Fibroblast of villous mesenchyme (primary cell): ENCODE data around the gene ZNF26. TPM values are rescaled to one million over a fixed set of nuclear protein-coding genes. Genes with fewer than 3 reads are reported as not detected.
A peak's percentile ranks its signal among the peaks of the same experiment; 100 is the strongest.

ENCODE experiments used
- DNase-seq: peaks from one replicate; pipeline ENCODE4 v3.0.0-alpha.2; 2010; ENCODE audit warnings: low read depth
- H3K4me3 ChIP-seq: 2 replicates; pipeline ENCODE4 v1.5.1; 2011; ENCODE audit warnings: low read depth, mild to moderate bottlenecking, low read length
- CTCF ChIP-seq: IDR thresholded peaks from 2 replicates; pipeline ENCODE4 v1.5.1; 2012; ENCODE audit warnings: low read depth, mild to moderate bottlenecking, low read length; ENCODE audit not compliant: insufficient read depth
- total RNA-seq: library from RNA; depleted of rRNA; stranded (reverse); fragments of >200 nt; gene quantifications from 2 replicates; pipeline ENCODE4 v1.2.3, GENCODE V29; 2012

ZNF26 gene
- total RNA-seq, 1 donor: 10.4 TPM

DNA sequence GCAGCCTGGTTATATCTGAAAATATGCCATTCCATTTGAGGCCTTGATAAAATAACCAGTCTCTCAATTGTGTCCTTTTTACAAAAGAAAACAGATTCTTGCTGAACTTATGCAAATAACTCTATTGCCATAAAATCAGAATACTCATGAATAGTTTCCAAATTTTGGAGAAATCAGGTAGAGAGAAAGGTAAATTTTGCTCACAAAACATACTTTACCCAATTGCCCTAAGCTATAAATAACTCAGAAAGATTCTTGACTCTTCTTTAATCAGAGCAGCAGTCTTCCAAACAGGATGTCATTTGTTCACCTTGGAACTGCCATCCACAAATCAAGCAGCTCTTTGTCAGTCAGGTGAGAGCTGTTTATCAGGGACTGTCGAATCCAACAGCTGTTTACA is 12.6 kb downstream of the ZNF26 start:
- no peak overlapping the region for H3K4me3 ChIP-seq
- no peak for DNase-seq

GRCh38 chr12:133010657-133011297 is 24.6 kb downstream of the ZNF26 start:
- no peak for TF ChIP-seq CTCF
- no peak overlapping the region for H3K4me3 ChIP-seq
- peak; percentile 2 for DNase-seq

More for the DNA sequence above, 12.6 kb downstream of the ZNF26 start:
- no peak for TF ChIP-seq CTCF

- no peak for DNase-seq
- TF ChIP-seq CTCF: no peak
- no peak overlapping the region for H3K4me3 ChIP-seq
Measured at GRCh38 chr12:133023566-133023965, 37.4 kb downstream of the ZNF26 start.

DNA sequence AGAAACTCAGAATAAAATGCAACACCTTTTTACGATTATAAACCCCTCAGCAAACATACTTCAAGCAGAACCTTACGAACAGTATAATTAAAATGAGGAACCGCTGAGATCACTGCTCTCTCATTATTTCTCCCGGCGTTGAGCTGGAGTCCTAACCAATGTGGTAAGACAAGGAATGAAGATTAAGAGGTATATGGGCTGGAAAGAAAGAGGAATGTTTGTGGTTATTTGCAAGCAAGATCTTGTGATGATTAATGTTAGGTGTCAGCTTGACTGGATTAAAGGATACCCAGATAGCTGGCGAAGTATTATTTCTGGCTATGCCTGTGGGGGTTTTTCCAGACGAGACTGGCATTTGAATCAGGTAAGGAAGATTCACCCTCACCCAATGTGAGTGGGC is 40.8 kb downstream of the ZNF26 start:
- no peak for TF ChIP-seq CTCF
- no peak for DNase-seq
- no peak overlapping the region for H3K4me3 ChIP-seq

- peak; percentile 99 for DNase-seq
- TF ChIP-seq CTCF: no peak
Measured at GRCh38 chr12:133037207-133038005, 51.2 kb downstream of the ZNF26 start, which contains the start of gene ZNF84. Gene ZNF84 (plus strand): TSS chr12:133037509. CDS start chr12:133041468, 3,959 bp downstream.

DNA sequence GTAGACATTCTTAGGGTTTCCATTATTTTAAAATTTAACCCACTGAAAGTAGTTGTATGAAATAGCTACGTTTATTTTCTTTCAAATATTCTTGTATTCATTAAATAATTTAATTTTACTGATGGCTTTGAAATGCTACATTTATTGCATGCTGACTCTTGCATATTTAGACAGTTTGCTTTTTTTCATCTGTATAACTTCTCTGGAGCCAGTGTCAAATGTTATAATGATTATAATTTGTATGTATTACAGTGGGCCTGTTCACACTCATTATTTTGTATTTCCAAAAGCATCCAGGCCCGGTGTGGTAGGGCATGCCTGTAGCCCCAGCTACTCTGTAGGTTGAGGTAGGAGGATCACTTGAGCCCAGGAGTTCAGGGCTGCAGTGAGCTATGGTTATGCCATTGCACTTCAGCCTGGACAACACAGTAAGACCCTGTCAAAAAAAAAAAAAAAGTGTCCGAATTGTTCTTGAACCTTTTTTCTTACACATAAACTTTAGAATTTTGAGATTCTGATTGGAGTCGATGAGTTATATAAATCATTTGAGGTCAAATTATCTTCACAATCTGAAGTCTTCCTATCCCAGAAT is 52.0 kb downstream of the ZNF26 start:
- no peak for TF ChIP-seq CTCF

More at GRCh38 chr12:133037207-133038005, 51.2 kb downstream of the ZNF26 start, which contains the start of gene ZNF84:
- H3K4me3 ChIP-seq: peak within 1 kb of the TSS; percentile 79

More for the DNA sequence above, 52.0 kb downstream of the ZNF26 start:
- no peak for DNase-seq
- peak overlapping the region; percentile 79 for H3K4me3 ChIP-seq
